GM19351 (cell line): ENCODE measurements around the gene TCEAL9.
"Not testable (repeated sequence)": the region's sequence is repeated elsewhere in the genome, so short reads cannot be mapped to it uniquely, and the experiment has no call there.

Experiments used
- ATAC-seq: cut with Tn5 transposase; IDR thresholded peaks from one replicate; pipeline ENCODE4 v1.9.1; 2021; ENCODE audit warnings: mild to moderate bottlenecking, moderate library complexity; ENCODE audit not compliant: unreplicated experiment

TCEAL9 gene

GRCh38 chrX:103356130-103356798 lies at the start of gene TCEAL9:
TCEAL9 (plus strand) TSS chrX:103356506; CDS start chrX:103357685, 1,179 bp downstream.
- no peak for ATAC-seq

- no peak for ATAC-seq
Measured at GRCh38 chrX:103309860-103310554, 46.3 kb upstream of the TCEAL9 start.

DNA sequence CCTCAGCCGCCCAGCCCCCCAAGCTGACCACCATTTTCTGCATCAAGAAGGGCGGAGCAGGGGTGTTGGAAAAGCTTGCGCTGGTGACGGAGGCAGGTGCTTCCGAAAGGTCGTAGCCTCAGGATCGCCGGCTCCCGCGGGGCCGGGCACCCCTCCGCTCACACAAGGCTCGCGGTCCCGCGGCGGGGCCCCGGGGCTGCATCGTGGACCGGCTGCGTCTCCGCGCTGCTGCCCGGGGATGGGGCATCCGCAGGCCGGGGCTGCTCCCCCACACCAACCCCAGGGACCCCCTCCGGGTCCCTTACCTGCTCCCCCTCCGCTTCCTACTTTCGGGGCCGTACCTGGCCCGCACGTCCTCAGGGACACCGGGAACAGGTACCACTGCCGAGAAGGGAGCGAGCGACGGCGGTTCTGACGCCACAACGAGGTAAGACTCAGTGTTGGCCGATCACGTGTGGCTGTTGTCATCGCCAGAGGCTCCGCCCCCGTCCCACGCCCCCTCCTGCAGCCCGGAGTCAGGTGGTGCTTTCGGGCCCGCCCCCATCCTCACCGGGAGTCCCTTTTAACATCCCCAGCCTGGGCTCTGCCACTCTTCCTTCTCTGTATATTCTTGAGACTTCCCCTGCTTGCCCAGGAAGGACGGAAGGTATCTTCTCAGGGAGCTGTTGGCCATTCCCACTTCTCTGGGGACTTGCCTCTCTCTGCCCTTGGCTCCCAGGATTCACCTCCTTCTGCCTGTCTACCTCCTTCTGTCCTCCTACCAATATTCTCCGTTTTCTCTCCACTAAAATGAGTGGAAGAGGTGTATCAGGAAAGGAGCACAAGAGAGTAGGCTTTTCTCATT lies 45.5 kb upstream of the TCEAL9 start, which contains the start of gene BEX2:
Gene BEX2, minus strand, starts transcription at position 436 of the 844 bp plus-strand sequence. CDS start 1,014 bp downstream, outside the sequence.
- ATAC-seq: peak; percentile 98

GRCh38 chrX:103311399-103311780 lies 44.9 kb upstream of the TCEAL9 start:
- no peak for ATAC-seq

DNA sequence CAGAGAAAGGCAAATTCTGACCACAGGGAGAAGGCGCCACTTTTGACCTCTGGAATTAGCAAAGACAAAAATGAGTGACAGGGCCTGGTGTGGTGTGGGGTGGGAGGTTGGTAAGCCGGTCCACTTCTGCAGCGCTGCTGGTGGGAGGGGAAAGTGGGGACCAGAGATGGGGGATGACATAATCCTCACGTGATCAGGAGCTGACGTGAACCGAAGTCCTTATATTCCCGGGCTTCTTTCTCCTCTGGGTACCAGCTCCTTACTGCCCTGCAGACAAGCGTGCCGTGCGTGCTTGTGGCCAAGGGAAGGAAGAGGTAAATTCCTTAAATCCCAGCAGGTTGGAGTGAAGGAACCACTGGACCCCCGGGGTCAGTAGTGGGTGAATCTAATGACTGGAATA lies 26.3 kb upstream of the TCEAL9 start, which contains the start of gene TCEAL7:
Gene TCEAL7, plus strand, starts transcription at position 249 of the 400 bp plus-strand sequence. CDS start 1,165 bp downstream, outside the sequence.
- no peak for ATAC-seq

DNA sequence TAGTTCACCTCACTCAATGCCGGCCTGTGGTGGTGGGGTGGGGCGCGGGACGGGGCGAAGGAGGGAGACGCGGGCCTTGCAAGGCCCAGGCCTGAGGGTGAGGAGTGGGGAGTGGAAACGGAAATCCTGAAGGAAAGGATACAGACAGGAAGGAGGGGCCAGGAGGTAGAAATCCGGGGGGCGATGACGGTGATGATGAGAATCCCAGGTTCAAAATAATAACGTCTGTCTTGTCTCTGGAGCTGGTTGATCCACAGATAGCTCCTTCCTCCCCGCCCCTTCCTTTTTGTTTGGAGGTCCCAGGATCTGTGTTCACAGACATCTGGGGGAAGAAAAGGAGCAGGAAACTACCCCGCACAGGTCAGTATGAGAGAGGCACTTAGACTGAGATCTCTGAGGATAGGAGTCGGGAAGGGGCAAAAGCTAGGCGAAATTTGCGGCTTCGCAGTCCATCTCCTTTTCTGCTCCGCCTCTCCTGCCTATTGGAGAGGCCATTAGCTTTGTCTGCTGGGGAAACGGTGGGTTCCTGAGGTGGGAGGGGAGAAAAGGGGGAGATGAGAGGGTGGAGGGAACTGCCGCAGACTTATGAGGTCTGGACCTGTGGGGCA lies 25.5 kb upstream of the TCEAL9 start:
- no peak for ATAC-seq

DNA sequence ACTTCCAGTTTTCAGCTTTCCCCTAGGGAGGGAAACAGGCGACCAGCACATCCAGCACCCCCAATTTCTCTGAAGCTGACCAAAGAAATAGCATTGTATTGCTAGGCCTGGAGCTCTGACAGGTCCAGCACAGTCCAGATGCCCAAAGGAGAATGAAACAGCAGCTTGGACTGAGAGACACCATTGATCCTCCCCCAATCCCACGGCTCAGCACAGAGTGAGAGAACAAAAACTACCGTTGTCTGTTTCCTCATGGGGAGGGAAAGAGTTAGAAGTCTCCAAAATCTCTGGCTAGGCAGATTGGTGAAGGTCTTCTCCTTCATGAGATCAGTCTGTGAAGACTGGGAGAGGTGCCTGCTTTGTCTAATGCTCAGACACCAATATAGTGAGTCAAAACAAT lies 17.6 kb upstream of the TCEAL9 start:
- no peak for ATAC-seq

- ATAC-seq: peak; percentile 92
Measured at GRCh38 chrX:103343105-103343504, 13.2 kb upstream of the TCEAL9 start.

DNA sequence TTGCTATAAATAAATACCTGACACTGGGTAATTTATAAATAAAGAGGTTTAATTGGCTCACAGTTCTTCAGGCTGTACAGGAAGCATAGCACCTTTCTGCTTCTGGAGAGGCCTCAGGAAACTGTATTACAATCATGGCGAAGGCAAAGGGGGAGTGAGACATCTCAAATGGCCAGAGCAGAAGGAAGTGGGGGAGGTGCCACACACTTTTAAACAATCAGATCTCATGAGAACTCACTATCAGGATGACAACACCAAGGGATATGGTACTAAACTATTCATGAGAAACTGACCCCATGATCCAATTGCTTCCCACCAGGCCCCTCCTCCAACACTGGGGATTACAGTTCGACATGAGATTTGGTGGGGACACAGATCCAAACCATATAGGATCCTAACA lies 11.7 kb upstream of the TCEAL9 start:
- no peak for ATAC-seq

DNA sequence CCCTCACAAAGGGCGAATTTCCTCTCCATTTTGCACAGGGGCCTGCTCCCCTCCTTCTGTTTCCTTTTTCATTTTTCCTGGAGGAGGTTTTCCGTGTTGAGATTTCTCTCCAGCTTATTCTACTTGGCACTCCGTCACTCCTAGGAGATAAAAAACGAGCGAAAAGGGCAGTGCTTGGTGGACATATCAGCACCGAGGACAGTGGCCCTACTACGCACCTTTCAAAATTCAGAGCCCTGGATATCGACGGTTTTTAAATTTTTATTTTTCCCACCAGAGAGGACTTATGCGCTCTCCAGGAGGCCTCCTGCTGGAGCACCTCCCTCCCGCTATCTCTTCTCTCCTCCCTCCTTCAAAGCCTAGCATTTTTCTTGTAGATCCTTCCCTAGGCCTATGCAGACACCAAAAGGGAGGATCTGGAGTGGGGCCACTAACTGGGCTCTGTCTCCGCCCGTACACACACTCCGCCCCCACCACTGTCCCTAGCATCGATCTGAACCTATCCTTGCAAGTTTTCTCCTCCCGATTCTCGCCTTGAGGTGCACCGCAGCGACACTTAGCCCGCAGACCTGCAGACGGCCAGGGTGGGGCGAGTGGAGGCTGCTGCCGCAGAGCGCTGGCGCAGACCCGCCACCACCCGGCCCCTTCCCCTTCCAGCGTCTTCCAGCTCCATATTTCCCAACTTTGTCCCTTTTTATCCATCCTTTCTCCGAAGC lies 8.5 kb upstream of the TCEAL9 start:
- ATAC-seq: no peak

- no peak for ATAC-seq
Measured at GRCh38 chrX:103356858-103357257, 552 bp downstream of the TCEAL9 start.

GRCh38 chrX:103357871-103358270 lies 1.6 kb downstream of the TCEAL9 start:
- ATAC-seq: no peak

- not testable (repeated sequence) for ATAC-seq
Measured at GRCh38 chrX:103359605-103360004, 3.3 kb downstream of the TCEAL9 start.

DNA sequence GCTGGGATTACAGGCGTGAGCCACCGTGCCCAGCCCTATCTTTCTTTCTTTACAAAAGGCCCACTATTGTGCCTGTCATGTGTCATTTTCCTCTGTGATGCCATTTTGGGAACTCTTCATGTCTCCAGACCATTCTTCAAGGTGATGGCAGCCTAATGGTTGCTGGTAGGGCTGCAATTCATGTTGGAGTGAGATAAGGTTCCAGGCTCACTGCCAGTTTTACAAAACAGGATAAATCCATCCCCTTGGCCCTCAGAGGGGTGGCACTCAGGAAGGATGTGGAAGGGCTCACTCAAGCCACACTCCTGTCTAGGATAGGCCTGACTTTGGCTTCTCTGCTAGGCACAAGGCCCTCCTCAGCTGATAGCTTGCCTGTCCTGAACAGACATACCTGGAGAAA lies 3.8 kb downstream of the TCEAL9 start:
- ATAC-seq: no peak

GRCh38 chrX:103360916-103361315 lies 4.6 kb downstream of the TCEAL9 start:
- ATAC-seq: no peak

DNA sequence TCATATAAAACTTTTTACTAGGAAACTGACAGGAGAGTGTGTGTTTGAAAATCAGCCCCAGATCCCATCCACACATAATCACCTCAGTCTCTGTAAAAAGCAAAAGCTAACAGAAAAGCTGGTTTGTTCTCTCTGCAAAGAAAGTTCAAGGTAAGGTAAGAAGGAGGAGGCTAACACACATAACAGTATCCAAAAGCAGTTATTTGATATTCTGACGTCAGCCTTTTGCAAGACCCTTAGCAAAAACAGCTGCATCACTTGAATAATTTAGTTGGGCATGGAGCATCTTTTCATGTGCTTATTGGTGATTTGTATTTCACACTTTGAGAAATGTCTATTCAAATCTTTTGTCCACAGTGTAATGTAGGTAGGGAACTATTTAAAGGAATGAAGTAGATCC lies 5.5 kb downstream of the TCEAL9 start:
- ATAC-seq: no peak

DNA sequence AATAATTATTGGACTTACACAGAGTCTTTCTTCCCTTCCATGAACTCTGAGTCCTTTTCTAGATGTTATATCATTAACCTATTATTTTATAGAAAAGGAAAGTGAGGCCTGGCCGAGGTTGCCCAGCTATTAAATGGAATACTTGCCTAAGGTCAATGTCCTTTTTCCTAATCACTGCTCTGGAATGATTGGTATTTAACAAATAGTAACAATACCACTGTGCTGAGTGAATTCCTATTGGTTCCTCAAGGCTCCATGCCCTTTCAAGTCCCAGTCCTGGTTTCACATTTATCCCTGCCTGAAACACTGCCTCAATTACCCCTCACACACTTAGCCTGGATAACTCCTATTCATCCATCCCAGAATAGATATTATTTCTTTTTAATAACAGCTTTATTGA lies 6.2 kb downstream of the TCEAL9 start:
- no peak for ATAC-seq

GRCh38 chrX:103363046-103363445 lies 6.7 kb downstream of the TCEAL9 start:
- no peak for ATAC-seq

DNA sequence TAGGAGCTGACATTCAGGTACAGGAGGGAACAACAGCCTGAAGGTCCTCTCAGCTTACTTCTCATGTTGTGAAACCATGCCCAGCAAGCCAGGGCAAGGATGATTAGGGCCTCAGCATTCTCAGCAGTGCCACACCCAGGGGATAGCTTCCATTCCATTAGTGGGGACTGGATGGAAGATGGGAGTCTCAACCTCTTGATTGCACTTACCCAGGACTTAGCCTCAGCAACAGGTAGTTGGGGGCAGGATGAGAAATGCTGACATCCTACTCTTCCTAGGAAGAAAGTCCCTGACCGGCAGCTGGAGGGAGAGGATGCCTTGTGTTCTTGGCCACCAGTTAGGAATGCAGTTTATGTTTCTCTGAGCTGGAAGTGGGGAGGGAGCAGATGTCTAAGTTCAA lies 11.2 kb downstream of the TCEAL9 start:
- ATAC-seq: no peak

DNA sequence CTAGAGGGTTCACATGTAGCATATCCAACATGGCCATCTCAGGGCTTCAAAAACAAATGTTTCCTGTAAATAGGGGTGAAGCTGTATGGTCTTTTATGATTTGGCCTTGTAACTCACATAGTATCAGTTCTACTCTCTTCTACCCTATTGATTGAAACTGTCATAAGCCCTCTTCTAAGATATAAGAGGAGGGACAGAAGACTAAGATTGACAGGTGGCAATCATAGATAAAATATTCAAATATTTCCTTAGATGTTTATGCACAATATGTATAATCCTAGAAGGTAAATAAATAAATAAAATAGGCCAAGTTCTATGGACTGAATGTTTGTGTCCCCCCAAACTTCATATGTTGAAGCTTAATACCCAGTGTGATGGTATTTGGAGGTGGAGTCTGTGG lies 13.2 kb downstream of the TCEAL9 start:
- ATAC-seq: no peak
